ENCODE measurements around the gene NIBAN1.

Gene NIBAN1

DNA sequence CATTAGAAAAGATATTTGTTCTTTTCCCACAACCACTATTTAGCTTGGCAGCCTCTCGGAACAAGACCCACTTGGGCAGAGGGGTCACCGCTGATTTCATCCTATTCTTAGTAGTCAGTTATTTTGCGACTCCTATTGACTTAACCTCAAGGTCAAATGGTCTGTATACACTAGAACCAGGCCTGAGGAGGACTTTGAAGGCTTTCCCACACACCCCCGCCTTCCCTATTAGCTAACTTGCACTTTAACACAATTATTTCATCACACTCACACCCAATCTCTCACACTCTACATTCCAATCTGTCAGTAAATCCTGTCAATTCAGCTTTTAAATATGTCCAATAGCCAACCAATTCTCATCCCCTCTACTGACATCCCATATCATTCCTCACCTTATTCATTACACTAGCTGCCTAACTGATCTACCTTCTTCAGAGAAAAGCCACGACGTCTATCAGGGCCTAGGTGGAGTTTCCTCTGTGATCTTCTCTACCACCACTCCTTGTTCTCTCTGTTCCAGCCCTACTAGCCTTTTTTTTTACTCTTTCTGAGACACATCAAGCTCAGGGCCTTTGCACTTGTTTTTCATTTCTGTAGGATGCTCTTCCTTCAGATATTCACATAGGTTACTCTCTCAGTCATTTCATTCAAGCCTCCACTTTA is 1.0 kb upstream of the NIBAN1 start:
- Histone ChIP-seq H3K4me3 (ENCODE audit: low read depth, low read length) (no peak overlapping the region), H3K27ac (no peak overlapping the region), H3K27me3 (replicated peaks) (no peaks in the 10 kb centered on the region), H3K36me3 (replicated peaks) (no peaks in the 10 kb centered on the region)
- no peak for DNase-seq
- no peak for TF ChIP-seq CTCF (IDR thresholded peaks at IDR 0.05; ENCODE audit: low read depth, low read length, missing control alignments)
- in situ Hi-C loops (cut with HindIII; ENCODE audit: low pct_ligation_motif_present, low sequenced_read_pairs) = no loop called here

DNA sequence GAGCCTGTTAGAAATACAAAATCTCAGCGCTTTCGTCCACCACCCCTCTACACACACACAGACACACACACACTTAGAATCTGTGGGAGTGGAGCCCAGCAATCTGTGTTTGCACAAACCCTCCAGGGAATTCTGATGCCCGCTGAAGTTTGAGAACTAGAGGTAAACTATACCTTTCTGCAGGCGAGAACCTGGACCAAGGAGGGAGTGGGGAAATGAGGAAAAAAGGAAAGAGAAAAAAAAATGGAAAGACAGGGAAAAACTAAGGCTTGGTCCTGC is 468 bp upstream of the NIBAN1 start:
- no peaks in the 10 kb centered on the region for H3K36me3 ChIP-seq (replicated peaks)
- TF ChIP-seq CTCF (IDR thresholded peaks at IDR 0.05; ENCODE audit: low read depth, low read length, missing control alignments) = no peak
- H3K4me3 ChIP-seq (ENCODE audit: low read depth, low read length) = no peak overlapping the region
- in situ Hi-C loops (cut with HindIII; ENCODE audit: low pct_ligation_motif_present, low sequenced_read_pairs) = loop anchor here (25.0 kb wide), 1 partner anchor 162 kb away; no protein-coding TSS in a partner anchor
- H3K27me3 ChIP-seq (replicated peaks) = no peaks in the 10 kb centered on the region
- no peak overlapping the region for H3K27ac ChIP-seq
- no peak for DNase-seq

DNA sequence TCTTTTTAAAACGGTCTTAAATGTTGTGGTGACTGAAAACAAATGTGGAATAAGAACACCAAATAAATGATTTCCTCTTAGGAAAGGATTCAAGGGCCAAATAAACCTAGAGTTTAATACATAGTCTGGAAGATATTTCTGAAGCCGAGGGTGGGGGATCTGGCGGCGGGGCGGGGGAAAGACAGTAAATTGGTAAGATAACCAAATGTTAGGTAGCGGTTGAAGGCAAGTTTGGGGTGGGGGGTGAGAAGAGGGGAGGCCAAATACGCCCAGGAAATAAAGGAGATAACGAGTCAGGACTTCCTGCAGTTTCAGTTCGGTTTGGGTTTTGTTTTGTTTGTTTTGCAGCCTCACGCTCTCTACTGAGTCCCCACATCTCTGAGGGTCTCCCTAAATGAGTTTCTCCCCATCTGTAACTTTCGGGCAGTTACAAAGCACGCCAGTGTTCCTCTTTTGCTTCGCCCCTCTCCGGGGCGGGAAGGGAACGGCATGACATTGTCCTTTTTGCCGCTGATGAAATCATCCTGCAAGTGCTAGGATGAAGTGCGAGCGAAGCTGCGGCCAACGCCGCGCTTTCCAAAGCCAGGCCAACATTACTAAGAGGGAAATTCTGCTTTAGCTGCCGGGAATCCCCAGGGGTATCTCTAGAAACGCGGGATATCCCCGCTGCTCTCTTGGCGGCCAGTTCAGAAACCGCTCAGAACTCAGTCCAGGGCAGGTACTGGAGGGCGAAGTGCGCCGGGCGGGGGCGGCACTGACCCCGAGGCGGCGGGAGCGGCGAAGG is 844 bp downstream of the NIBAN1 start:
- peak overlapping the region; percentile 0 for H3K27ac ChIP-seq
- no peak for TF ChIP-seq CTCF (IDR thresholded peaks at IDR 0.05; ENCODE audit: low read depth, low read length, missing control alignments)
- H3K27me3 ChIP-seq (replicated peaks) = no peaks in the 10 kb centered on the region
- H3K4me3 ChIP-seq (ENCODE audit: low read depth, low read length) = peak overlapping the region; percentile 60
- in situ Hi-C loops (cut with HindIII; ENCODE audit: low pct_ligation_motif_present, low sequenced_read_pairs) = loop anchor here (25.0 kb wide), 1 partner anchor 161 kb away; no protein-coding TSS in a partner anchor
- H3K36me3 ChIP-seq (replicated peaks) = no peaks in the 10 kb centered on the region
- no peak for DNase-seq

- no peak for DNase-seq
- Histone ChIP-seq H3K27me3 (replicated peaks) (no peaks in the 10 kb centered on the region), H3K36me3 (replicated peaks) (no peaks in the 10 kb centered on the region), H3K27ac (peak overlapping the region; percentile 3), H3K4me3 (ENCODE audit: low read depth, low read length) (no peak overlapping the region)
- no peak for TF ChIP-seq CTCF (IDR thresholded peaks at IDR 0.05; ENCODE audit: low read depth, low read length, missing control alignments)
- in situ Hi-C loops (cut with HindIII; ENCODE audit: low pct_ligation_motif_present, low sequenced_read_pairs) = loop anchor here (25.0 kb wide), 1 partner anchor 160 kb away; no protein-coding TSS in a partner anchor
Observed at GRCh38 chr1:184972315-184973055, 1.8 kb downstream of the NIBAN1 start.

DNA sequence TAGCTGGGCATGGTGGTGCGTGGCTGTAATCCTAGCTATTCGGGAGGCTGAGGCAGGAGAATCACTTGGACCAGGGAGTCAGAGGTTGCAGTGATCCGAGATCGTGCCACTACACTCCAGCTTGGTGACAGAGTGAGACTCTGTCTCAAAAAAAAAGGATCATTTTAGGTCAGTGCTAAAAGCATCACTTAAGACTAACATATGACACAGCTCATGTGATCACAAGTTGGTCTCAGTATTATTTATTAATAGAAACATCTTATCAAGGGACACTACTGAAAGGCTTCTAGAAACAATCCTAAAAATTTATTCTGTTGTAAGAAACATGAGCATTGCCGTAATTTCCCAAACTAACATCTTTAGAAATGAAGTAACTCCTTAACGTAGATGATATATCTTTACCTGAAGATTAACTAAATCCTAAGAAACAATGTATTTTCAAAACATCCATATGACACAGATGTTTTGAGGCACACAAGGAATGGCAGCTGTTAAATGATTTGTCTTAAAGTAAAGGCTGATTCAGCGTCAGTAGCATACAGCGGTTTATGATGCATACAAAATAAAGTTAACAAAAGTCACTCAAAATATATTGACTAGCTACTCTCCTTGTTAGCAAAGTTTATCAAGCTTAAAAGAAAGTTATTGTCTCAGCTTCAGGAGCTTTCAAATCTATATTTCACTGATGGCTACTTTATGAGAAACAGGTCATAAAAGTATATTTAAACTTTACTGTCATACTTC is 2.6 kb downstream of the NIBAN1 start:
- Histone ChIP-seq H3K4me3 (ENCODE audit: low read depth, low read length) (no peak overlapping the region), H3K27ac (peak overlapping the region; percentile 3), H3K36me3 (replicated peaks) (no peaks in the 10 kb centered on the region), H3K27me3 (replicated peaks) (no peaks in the 10 kb centered on the region)
- no peak for DNase-seq
- TF ChIP-seq CTCF (IDR thresholded peaks at IDR 0.05; ENCODE audit: low read depth, low read length, missing control alignments) = no peak
- in situ Hi-C loops (cut with HindIII; ENCODE audit: low pct_ligation_motif_present, low sequenced_read_pairs) = loop anchor here (25.0 kb wide), 1 partner anchor 159 kb away; no protein-coding TSS in a partner anchor

All from brain microvascular endothelial cell (primary cell).